COLO668 (cell line): ENCODE results near the gene SIK3.

ENCODE experiments used
- DNase-seq: peaks from one replicate; lab custom pipeline; 2025; ENCODE audit not compliant: unreplicated experiment; lab: John Stamatoyannopoulos, UW

The SIK3 gene

GRCh38 chr11:117080370-117080769, 17.9 kb downstream of the SIK3 start:
- no peak for DNase-seq

- no peak for DNase-seq
Measured at GRCh38 chr11:117076941-117077691, 21.1 kb downstream of the SIK3 start.

- no peak for DNase-seq
Measured at GRCh38 chr11:117075186-117075585, 23.0 kb downstream of the SIK3 start.

GRCh38 chr11:117074119-117074518, 24.1 kb downstream of the SIK3 start:
- no peak for DNase-seq

- DNase-seq = no peak
Measured at GRCh38 chr11:117073539-117073938, 24.7 kb downstream of the SIK3 start.

GRCh38 chr11:117072517-117073461, 25.4 kb downstream of the SIK3 start:
- DNase-seq = no peak

GRCh38 chr11:117071344-117071787, 26.9 kb downstream of the SIK3 start:
- DNase-seq = peak; percentile 24

- no peak for DNase-seq
Measured at GRCh38 chr11:117070016-117070415, 28.2 kb downstream of the SIK3 start.

- DNase-seq = no peak
Measured at GRCh38 chr11:117068303-117068860, 29.8 kb downstream of the SIK3 start.

GRCh38 chr11:117066959-117067358, 31.3 kb downstream of the SIK3 start:
- DNase-seq = no peak

- DNase-seq = no peak
Measured at GRCh38 chr11:117064275-117064674, 34.0 kb downstream of the SIK3 start.

- DNase-seq = no peak
Measured at GRCh38 chr11:117062498-117062897, 35.7 kb downstream of the SIK3 start.

GRCh38 chr11:117061256-117061655, 37.0 kb downstream of the SIK3 start:
- DNase-seq = no peak

- no peak for DNase-seq
Measured at GRCh38 chr11:117059611-117060148, 38.5 kb downstream of the SIK3 start.

GRCh38 chr11:117058761-117059261, 39.4 kb downstream of the SIK3 start:
- DNase-seq = no peak

GRCh38 chr11:117057727-117058126, 40.5 kb downstream of the SIK3 start:
- no peak for DNase-seq

- DNase-seq = no peak
Measured at GRCh38 chr11:117057317-117057716, 40.9 kb downstream of the SIK3 start.

GRCh38 chr11:117055469-117055868, 42.8 kb downstream of the SIK3 start:
- DNase-seq = no peak

GRCh38 chr11:117054382-117054781, 43.8 kb downstream of the SIK3 start:
- DNase-seq = no peak

- no peak for DNase-seq
Measured at GRCh38 chr11:117052196-117053149, 45.8 kb downstream of the SIK3 start.
